Activated T-cell treated with anti-CD3 and anti-CD28 coated beads for 4 hours (primary cell): ENCODE measurements around the gene L1CAM.

Experiments
- DNase-seq: peaks from one replicate; pipeline ENCODE4 v3.0.0-alpha.2; 2020

Gene L1CAM

GRCh38 chrX:153901753-153902140, 15.8 kb upstream of the L1CAM start:
- no peak for DNase-seq

GRCh38 chrX:153900831-153901752, 15.1 kb upstream of the L1CAM start:
- DNase-seq: peak; percentile 29

DNA sequence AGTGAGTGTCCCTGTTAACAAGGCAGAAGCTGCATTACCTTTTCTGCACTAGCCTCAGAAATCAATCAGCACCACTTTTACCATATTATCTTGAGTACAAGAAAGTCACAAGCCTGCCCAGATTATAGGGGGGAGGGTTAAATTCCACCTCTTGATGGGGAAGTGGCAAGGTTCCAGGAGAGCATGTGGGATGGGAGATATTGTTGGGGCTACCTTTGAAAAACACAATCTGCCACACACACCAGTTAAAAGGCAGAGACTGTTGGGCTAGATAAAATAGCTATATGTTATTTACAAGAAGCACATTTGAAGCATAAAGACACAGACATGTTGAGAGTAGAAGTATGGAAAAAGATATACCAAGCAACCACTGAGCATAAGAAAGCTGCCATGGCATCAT, 11.9 kb upstream of the L1CAM start:
- DNase-seq: no peak

DNA sequence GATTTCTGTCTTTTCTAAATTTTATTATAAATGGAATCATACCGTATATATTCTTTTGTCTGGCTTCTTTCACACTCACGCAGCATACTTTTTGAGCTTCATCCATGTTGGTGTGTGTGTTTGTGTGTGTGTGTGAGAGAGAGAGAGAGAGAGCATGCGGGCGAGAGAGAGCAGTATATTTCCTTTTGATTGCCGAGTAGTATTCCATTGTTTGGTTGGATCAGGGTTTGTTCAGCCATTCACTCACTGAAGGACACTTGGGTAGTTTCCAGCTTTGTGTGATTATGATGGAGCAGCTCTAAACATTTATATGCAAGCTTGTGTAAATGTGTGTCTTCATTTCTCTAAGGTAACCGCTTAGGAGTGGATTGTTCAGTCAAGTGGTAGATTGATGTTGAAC, 3.1 kb upstream of the L1CAM start:
- no peak for DNase-seq

GRCh38 chrX:153888344-153888743, 2.4 kb upstream of the L1CAM start:
- no peak for DNase-seq

GRCh38 chrX:153887385-153887784, 1.4 kb upstream of the L1CAM start:
- DNase-seq: no peak

- DNase-seq: no peak
Measured at GRCh38 chrX:153886915-153887314, 942 bp upstream of the L1CAM start.

DNA sequence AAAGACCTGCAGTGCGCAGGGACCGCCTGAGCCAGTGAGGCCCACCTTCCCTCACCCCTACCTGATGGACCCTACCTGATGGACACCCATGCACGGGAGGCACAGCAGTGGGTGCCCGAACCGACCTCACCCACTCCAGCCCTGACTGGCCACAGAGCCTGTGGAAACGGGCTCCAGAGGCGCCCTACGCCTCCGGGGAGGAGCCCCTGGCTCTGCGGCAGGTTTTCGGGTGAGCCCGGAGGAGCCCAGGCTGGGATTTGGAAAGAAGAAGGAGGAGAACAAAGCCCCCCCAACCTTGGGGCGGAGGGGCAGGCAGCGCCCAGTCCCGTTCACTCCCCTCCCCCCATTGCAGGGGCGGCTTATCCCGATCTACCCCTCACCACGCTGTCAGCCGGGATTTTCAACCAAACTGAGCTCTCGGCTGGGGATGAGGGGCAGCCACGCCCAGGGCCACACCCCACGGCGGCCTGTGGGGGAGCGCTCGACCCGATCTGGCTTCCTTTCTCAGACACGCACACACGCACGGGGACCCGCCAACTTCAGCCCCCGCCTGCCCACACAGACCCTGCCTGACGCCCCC, 675 bp downstream of the L1CAM start:
- no peak for DNase-seq

DNA sequence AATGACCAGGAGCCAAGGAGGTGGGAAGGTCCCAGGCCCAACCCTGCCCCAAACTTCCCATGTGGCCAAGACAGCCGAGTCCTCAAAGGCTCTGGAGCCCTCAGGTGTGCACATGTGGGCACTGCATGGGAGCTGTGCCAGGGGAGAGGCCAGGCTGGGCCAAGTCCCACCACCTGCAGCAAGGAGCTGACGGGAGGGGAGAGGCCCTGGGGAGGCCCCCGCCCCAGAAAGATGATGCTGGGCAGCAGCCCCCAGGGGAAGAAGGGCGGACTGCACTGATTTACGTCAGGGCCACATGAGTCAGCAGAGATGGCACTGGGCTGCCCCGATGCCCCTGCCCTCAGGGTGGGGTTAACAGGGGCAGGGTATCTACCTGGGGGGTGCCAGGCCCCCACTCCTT, 1.4 kb downstream of the L1CAM start:
- DNase-seq: no peak

- DNase-seq: no peak
Measured at GRCh38 chrX:153884136-153884535, 1.8 kb downstream of the L1CAM start.

GRCh38 chrX:153883163-153883843, 2.7 kb downstream of the L1CAM start:
- no peak for DNase-seq

DNA sequence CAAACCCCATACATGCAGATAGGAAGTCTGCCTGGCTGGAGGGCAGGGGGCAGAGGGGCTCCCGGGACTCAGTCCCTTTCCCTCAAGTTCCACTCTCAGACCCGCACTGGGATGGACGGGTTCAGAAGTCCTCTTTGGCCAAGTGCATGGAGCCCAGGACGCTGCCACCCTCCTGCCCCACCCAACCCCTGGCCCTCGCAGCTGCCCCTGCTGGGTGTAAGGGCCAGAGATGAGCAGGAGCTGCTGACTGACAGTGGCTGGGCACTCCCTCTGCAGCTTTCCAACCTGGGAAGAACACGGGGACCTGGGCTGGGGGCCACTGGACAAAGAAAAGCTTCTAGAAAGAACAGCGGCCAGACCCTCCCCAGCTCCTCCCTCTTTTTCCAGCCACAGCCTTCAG, 3.4 kb downstream of the L1CAM start:
- no peak for DNase-seq

DNA sequence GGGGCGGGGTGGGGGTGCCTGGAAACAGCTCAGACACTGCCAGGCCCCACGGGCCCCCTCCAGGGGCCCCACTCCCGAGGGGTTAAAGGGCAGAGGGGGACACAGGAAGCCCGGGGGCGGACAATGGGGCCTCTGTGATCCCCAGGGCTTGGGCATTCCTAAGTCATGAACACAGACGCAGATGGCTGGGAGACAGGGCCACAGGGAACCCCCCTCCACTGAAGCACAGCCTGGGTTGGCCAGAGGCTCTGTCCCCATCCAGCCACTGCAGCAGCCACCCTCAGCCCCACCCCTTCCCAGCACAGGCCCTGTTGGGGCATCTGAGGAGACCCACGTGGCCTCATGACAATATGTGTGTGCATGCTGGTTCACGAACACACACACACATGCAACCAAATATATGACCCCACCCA, 3.9 kb downstream of the L1CAM start:
- no peak for DNase-seq

DNA sequence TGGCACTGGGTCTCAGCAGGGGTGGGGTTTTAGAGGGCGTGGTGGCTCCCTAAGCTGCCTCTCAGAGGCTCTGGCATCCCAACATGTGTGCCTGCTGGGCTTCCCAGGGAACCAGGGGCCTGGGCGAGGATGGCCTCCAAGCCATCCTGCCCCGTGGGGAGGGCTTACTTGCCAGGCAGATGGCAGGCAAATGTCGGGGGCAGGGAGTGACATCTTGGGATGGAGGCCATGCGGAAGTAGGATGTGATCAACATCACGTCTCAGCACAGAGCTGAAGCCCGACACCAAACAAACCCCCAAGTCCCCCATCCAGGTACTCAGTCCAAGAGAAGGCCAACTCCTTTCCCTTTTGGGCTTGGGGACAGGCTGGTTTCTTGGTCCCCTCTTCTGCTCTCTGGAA, 4.7 kb downstream of the L1CAM start:
- DNase-seq: no peak

GRCh38 chrX:153880440-153880815, 5.5 kb downstream of the L1CAM start:
- DNase-seq: no peak

DNA sequence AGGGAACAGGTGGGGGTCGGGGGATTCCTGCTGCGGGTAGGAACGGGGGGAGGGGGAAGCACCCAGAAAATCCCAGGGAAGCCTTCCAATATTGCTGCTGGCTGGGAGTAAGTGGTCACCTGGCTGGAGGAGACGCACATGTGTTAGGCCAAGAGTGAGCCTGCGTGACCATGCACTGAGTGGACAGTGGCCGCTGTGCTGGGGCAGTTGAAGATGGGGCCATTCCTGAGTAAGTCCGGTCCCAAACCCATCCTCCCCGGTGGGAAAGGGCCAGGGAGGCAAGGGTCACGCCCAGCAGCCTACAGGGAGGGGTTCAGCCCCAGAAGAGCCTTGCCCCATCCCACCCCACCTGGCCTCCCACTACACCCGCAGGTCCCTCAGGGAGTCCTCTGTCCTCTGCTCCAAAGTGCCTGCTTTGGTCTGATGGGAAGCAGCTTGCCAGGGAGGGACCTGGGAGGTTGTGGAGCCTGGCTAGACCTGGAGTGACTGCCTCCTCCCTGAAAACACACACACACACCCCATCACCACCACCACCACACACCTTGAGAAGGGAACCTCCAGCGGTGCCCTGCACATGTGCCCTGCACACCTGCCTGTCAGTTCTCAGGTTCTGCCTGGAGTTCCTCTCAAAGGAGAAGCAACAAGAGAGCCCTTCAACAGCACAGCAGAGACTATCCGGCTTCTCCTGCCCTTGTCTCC, 6.1 kb downstream of the L1CAM start:
- no peak for DNase-seq

- DNase-seq: no peak
Measured at GRCh38 chrX:153878969-153879653, 6.9 kb downstream of the L1CAM start.

DNA sequence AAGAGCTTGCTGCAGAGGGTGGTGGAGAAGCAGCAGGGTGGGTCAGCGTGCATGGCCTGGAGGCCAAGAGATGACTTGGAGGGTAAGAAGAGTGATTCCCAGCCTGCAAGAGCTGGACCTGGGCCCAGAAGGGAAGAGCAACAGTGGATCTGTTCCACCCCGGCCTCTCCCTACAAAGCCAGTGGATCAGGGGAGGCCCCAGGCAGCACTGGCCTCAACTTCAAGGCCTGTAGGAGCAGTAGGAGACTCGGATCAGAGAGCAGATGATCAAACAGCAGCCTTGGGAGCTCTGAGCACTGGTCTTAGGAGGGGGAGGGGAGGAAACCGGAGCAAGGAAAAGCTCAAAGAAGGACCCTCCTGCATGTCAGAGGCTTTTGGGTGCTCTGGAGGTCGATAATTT, 7.6 kb downstream of the L1CAM start:
- no peak for DNase-seq

DNA sequence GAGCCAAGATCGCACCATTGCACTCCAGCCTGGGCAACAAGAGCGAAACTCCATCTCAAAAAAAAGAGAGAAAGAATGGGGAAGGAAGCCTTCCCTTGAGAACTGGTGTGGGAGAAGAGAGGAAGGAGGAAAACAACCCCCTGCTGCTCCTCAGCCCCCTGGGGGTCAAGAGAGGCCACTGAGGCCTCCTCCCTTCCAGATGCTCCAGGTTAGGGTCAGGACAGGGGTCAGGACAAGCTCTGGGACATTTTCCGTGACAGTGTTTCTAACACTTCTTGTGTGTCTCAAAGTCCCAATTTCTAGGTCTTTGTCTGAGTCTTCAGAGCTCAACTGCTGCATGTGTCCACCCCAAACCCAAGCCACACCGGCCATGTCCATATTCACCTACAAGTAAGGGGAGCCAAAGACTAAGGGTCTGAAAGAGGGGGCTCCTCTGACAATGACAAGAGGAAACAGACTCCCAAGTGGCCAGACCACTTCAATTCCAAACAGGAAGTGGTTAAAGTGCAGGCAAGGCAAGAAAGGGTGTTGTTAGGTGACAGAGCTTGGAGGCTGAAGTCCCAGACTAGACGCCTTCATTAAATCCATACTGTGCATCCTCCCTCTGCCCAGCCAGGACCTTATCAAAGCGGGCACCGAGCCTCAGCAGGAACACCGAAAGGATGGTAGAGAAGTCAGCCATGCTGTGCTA, 8.3 kb downstream of the L1CAM start:
- DNase-seq: no peak

- DNase-seq: no peak
Measured at GRCh38 chrX:153876112-153876491, 9.9 kb downstream of the L1CAM start.

- peak; percentile 39 for DNase-seq
Measured at GRCh38 chrX:153875391-153876111, 10.4 kb downstream of the L1CAM start.
